ENCODE results near the gene ZSWIM6. TPM values are rescaled to one million over a fixed set of nuclear protein-coding genes. Genes with fewer than 3 reads are reported as not detected.

ZSWIM6 gene
- total RNA-seq, 1 experiment from 2014 or later = 3.4 TPM

GRCh38 chr5:61468483-61468865 lies 136.4 kb downstream of the ZSWIM6 start:
- CTCF ChIA-PET = no interaction called here

GRCh38 chr5:61471352-61471751 lies 139.3 kb downstream of the ZSWIM6 start:
- Histone ChIP-seq H3K4me3 (ENCODE audit: low read length) (no peak overlapping the region), H3K4me1 (ENCODE audit: insufficient read depth, low read length) (peaks cover 13% of the 10 kb centered on the region), H3K27me3 (ENCODE audit: low read length) (no peaks in the 10 kb centered on the region), H2AFZ (ENCODE audit: low read length) (no peak overlapping the region), H3K4me2 (ENCODE audit: low read length) (no peak overlapping the region), H3K9me3 (ENCODE audit: low read length) (no peaks in the 10 kb centered on the region), H3K9me2 (replicated peaks; ENCODE audit: low read length) (no peaks in the 10 kb centered on the region), H4K20me1 (ENCODE audit: low read length) (0 out of 2 replicates have a peak, but pooled peaks cover 7% of the 10 kb centered on the region), H3K27ac (ENCODE audit: low read length) (no peak overlapping the region), H3F3A (ENCODE audit: low read length, unreplicated experiment) (no peaks in the 10 kb centered on the region), H3K9ac (ENCODE audit: low read length) (no peak overlapping the region), H3K79me2 (ENCODE audit: low read length) (peaks cover 46% of the 10 kb centered on the region), H3K36me3 (ENCODE audit: low read depth, low read length) (no peaks in the 10 kb centered on the region; the same call in 1 of the 2 replicates)
- BruUV-seq (replicated peaks) = no TSS peak
- POLR2A ChIA-PET (ENCODE audit: unreplicated experiment) = no interaction called here
- intact Hi-C loops (cut with micrococcal nuclease) = no loop called here
- no peak for ATAC-seq
- CTCF ChIA-PET = no interaction called here
- DNase-seq = no peak
- TF ChIP-seq EZH2phosphoT487 (IDR thresholded peaks at IDR 0.05; ENCODE audit: borderline replicate concordance, low read length) (no peak), EZH2 (IDR thresholded peaks at IDR 0.05; ENCODE audit: low read length, unreplicated experiment) (no peak), CTCF (conservative IDR thresholded peaks at IDR 0.05; ENCODE audit: low read depth, low read length) (no peak)

More at GRCh38 chr5:61468483-61468865, 136.4 kb downstream of the ZSWIM6 start:
- intact Hi-C loops (cut with micrococcal nuclease) = loop anchor here (10.0 kb wide), 1 partner anchor 134 kb away; the partner anchor contains the start of gene ZSWIM6
- H4K20me1 ChIP-seq (ENCODE audit: low read length) = 0 out of 2 replicates have a peak, but pooled peaks cover 7% of the 10 kb centered on the region
- H3F3A ChIP-seq (ENCODE audit: low read length, unreplicated experiment) = no peaks in the 10 kb centered on the region
- peaks cover 13% of the 10 kb centered on the region for H3K4me1 ChIP-seq (ENCODE audit: insufficient read depth, low read length)
- H3K36me3 ChIP-seq (ENCODE audit: low read depth, low read length) = no peaks in the 10 kb centered on the region
- BruUV-seq (replicated peaks) = no TSS peak
- H3K27me3 ChIP-seq (ENCODE audit: low read length) = no peaks in the 10 kb centered on the region
- DNase-seq (no peak), ATAC-seq (no peak)
- peaks cover 68% of the 10 kb centered on the region for H3K79me2 ChIP-seq (ENCODE audit: low read length)
- H2AFZ ChIP-seq (ENCODE audit: low read length) = no peak overlapping the region
- H3K27ac ChIP-seq (ENCODE audit: low read length) = no peak overlapping the region
- H3K4me2 ChIP-seq (ENCODE audit: low read length) = no peak overlapping the region
- no peak for TF ChIP-seq CTCF (conservative IDR thresholded peaks at IDR 0.05; ENCODE audit: low read depth, low read length)
- H3K9ac ChIP-seq (ENCODE audit: low read length) = no peak overlapping the region
- H3K9me3 ChIP-seq (ENCODE audit: low read length) = no peaks in the 10 kb centered on the region
- no peaks in the 10 kb centered on the region for H3K9me2 ChIP-seq (replicated peaks; ENCODE audit: low read length)
- POLR2A ChIA-PET (ENCODE audit: unreplicated experiment) = no interaction called here
- no peak overlapping the region for H3K4me3 ChIP-seq (ENCODE audit: low read length)

GRCh38 chr5:61472172-61472958 lies 140.3 kb downstream of the ZSWIM6 start:
- H3K27ac ChIP-seq (ENCODE audit: low read length) = no peak overlapping the region
- ATAC-seq (no peak), DNase-seq (no peak)
- no peaks in the 10 kb centered on the region for H3F3A ChIP-seq (ENCODE audit: low read length, unreplicated experiment)
- no peaks in the 10 kb centered on the region for H3K9me2 ChIP-seq (replicated peaks; ENCODE audit: low read length)
- no peaks in the 10 kb centered on the region for H3K9me3 ChIP-seq (ENCODE audit: low read length)
- peaks cover 11% of the 10 kb centered on the region for H3K4me1 ChIP-seq (ENCODE audit: insufficient read depth, low read length)
- H3K4me3 ChIP-seq (ENCODE audit: low read length) = no peak overlapping the region
- H3K9ac ChIP-seq (ENCODE audit: low read length) = no peak overlapping the region
- H3K27me3 ChIP-seq (ENCODE audit: low read length) = no peaks in the 10 kb centered on the region
- TF ChIP-seq CTCF (conservative IDR thresholded peaks at IDR 0.05; ENCODE audit: low read depth, low read length) = no peak
- TF ChIP-seq EZH2 (IDR thresholded peaks at IDR 0.05; ENCODE audit: low read length, unreplicated experiment) = no peak
- TF ChIP-seq EZH2phosphoT487 (IDR thresholded peaks at IDR 0.05; ENCODE audit: borderline replicate concordance, low read length) = no peak
- BruUV-seq (replicated peaks) = no TSS peak
- H3K79me2 ChIP-seq (ENCODE audit: low read length) = peaks cover 37% of the 10 kb centered on the region
- POLR2A ChIA-PET (ENCODE audit: unreplicated experiment) = no interaction called here
- H3K4me2 ChIP-seq (ENCODE audit: low read length) = no peak overlapping the region
- intact Hi-C loops (cut with micrococcal nuclease) = no loop called here
- H2AFZ ChIP-seq (ENCODE audit: low read length) = no peak overlapping the region
- H4K20me1 ChIP-seq (ENCODE audit: low read length) = 0 out of 2 replicates have a peak, but pooled peaks cover 4% of the 10 kb centered on the region
- CTCF ChIA-PET = no interaction called here
- H3K36me3 ChIP-seq (ENCODE audit: low read depth, low read length) = no peaks in the 10 kb centered on the region; the same call in 1 of the 2 replicates

Measured in PC-3 (cell line).